Ammon's horn (tissue), 1 donor: Measurements from ENCODE around the gene ZNF577.
A peak's percentile ranks its signal among the peaks of the same experiment; 100 is the strongest.

Experiments used
- DNase-seq: peaks from one replicate; pipeline ENCODE4 v3.0.0-alpha.2; 2016; ENCODE audit warnings: low spot score

Gene ZNF577

DNA sequence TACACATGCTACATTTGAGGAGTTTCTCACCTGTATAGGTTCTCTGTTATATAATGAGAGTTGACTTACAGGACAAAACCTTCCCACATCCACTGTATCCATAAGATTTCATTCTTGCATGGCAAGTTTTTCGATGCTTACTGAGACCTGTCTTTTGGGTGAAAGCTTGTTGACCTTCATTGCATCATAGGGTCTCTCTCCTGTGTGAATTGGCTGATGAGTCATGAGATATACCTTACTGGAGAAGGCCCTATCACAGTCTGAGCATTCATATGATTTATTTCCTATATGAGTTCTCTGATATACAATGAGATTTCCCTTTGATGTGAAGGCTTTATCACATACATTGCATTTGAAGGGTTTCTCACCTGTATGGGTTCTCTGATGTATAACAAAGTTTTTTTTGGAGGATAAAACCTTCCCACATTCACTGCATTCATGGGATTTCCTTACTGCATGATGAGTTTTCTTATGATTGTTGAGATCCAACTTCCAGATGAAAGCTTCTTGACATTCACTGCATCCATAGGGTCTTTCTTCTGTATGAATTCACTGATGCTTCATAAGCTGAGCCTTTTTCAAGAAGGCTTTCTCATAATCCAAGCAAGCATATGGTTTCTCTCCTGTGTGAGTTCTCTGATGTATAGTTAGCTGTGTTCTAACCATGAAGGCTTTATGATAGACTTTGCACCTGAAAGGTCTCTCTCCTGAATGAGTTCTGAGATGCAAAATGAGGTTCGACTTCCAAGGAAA is 25.7 kb downstream of the ZNF577 start:
- no peak for DNase-seq

DNA sequence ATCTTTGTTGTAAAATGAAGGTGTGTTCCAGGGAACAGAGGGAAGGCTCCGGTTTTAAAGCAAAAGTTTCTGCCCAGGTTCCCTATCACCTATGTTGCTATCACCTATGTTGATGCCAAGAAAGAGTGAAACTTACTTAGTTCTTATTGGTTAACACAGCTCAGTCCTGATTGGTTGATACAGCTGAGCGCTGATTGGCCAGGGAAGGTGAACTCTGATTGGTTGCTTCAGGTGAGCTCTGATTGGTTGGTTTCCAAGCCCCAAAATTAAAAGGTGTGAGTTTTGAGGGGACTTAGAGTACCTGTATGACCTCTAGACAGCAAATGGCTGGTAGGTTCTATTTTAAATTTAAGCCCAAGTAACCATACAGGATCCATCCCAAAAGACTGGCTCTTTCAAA is 50.6 kb downstream of the ZNF577 start:
- DNase-seq: no peak

DNA sequence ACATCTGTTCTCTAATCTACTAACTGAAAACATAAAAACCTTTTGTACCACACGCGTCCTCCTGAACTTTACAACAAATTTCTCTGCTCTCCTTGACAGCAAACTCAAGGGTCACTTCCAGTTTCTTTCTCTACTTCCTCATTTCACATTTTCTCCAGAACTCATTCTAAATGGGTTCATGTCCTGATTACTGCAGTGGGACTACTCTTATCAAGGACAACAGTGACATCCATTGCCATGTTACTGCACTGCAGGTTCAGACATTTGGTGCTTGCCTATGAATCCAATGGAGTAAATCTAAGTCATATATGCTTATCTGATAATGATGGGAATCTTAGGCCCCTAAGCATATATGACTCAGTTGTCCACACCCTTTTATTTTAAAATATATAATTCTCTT is 57.5 kb downstream of the ZNF577 start:
- peak; percentile 55 for DNase-seq

DNA sequence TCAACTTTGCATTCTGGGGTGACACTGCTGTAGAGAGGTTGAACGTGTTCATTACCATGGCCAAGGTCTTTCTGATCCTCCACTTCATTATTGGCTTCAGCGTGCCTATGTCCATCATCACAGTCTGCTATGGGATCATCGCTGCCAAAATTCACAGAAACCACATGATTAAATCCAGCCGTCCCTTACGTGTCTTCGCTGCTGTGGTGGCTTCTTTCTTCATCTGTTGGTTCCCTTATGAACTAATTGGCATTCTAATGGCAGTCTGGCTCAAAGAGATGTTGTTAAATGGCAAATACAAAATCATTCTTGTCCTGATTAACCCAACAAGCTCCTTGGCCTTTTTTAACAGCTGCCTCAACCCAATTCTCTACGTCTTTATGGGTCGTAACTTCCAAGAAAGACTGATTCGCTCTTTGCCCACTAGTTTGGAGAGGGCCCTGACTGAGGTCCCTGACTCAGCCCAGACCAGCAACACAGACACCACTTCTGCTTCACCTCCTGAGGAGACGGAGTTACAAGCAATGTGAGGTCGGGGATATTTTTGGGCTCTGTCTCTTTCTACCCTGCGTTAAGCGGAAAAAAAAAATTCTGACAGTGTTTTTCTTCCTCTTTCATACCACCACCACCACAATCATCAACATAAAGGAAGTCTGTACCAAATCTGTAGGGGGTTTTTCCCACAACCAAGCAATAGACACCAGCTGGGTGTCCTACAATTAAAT is 63.3 kb downstream of the ZNF577 start:
- peak; percentile 67 for DNase-seq

DNA sequence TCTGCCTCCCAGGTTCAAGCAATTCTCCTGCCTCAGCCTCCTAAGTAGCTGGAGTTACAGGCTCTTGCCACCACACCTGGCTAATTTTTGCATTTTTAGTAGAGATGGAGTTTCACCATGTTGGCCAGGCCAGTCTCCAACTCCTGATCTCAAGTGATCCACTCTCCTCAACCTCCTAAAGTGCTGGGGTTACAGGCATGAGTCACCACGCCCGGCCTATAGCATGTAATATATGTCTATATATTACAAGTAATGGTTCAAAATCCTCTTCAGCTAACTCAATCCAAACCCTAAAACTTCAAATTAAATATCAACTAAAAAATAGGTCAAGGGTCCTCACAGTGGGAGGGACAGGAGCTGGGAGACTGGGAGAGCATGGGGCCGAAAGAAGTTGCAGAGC is 64.8 kb downstream of the ZNF577 start:
- no peak for DNase-seq

DNA sequence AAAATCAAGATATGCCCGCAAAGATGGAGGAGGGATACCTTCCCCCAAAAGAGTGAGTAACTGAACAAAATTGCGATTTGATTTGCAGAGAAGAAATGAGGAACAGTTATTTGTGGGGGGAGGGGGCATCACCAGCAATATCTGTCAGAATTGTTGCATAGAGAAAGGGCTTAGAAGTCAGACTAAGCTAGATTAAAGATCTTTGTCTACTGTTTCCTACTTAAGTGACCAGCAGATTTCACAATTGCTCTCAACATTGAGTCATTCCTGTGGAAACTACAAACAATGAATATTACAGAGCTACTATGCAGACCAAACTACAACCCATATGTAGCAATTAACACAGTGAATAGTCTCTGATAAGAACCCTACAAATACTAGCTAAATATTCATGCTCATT is 65.4 kb downstream of the ZNF577 start:
- no peak for DNase-seq

DNA sequence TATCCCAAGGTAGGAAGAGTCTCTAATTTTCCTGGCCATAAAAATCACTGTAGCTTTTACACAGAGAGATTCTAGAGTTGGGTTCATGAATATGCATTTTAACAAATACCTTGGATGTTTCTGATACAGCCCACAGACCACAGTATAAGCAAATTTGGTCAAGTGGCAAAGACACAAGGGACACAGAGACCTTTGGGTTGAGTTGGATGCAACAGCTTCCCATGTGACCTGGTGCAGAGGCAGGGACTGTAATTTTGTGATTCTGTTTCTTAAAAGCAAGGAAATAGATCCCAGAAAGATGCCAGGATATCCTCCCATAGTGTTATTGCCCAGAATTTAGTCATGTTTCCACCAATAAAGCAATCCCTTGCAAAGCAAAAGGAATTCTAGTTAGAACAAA is 65.8 kb downstream of the ZNF577 start:
- no peak for DNase-seq

DNA sequence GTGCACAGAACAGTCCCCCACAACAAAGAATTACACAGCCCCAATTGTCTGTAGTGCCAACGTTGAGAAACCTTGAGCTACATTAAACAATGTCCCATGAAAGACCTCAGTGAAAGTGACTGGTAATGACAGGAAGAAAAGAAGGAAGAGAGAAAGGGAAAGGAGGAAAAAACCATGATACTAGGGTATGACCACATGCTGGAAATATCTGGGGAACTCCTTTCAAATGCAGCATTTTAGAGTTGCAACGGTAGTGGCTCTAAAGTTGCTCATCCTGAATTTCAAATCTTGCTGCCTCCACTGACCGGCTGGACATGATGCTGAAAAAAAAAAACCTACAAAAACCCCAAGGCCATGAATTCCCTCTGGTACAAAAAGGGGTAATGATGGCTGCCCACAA is 66.3 kb downstream of the ZNF577 start:
- no peak for DNase-seq
